Effector CD4-positive, alpha-beta T cell (primary cell): ENCODE data around the gene ALKBH1.
"Not testable (repeated sequence)": the region's sequence is repeated elsewhere in the genome, so short reads cannot be mapped to it uniquely, and the experiment has no call there.

ENCODE experiments used
- DNase-seq: peaks from one replicate; pipeline ENCODE4 v3.0.0-alpha.2; 2020

ALKBH1 gene

DNA sequence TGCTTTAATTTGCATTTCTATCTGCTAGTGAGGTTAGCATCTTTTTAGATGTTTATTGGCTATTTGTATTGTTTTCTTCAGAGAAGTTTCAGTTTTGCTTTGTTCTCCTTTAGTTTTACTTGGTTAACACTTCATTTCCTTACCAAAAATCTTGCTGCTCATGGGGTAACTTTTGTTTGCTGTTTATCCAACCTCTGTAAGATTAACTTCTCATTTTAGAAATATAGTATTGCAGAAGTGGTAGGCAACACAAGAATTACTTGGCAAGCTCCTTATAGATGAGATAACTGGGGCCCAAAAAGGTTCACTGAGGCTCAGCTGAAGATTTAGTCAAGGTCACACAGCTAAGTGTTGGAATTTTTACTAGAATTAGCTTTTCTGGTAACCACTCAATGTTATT is 40.5 kb downstream of the ALKBH1 start:
- DNase-seq = no peak

DNA sequence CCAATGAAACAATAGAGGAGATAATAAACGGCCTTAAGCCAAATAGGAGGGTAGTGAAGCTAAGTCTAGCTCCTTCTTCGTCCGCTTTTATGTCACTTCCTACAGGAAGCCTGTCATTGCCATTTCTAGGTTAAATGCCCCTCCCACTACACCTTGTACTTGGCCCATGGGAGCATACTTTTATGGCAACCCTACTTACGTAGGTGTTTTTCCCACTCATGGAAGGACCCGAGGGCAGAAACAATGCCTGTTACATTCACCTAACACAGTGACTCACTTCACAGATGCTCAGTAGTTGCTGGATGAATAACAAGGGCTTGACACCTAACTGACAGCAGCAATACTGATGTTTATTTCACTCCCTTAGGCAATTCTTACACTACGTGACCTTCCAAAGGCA is 44.5 kb downstream of the ALKBH1 start:
- DNase-seq = no peak

DNA sequence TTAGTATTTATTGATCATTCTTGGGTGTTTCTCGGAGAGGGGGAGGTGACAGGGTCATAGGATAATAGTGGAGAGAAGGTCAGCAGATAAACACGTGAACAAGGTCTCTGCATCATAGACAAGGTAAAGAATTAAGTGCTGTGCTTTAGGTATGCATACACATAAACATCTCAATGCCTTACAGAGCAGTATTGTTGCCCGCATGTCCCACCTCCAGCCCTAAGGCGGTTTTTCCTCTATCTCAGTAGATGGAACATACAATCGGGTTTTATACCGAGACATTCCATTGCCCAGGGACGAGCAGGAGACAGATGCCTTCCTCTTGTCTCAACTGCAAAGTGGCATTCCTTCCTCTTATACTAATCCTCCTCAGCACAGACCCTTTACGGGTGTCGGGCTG is 46.3 kb downstream of the ALKBH1 start:
- DNase-seq = not testable (repeated sequence)

GRCh38 chr14:77660754-77661153 is 47.1 kb downstream of the ALKBH1 start:
- DNase-seq = no peak

- no peak for DNase-seq
These were observed 48.0 kb downstream of the ALKBH1 start for GRCh38 chr14:77659831-77660230.

- no peak for DNase-seq
These were observed 50.5 kb downstream of the ALKBH1 start for GRCh38 chr14:77657280-77657679.

DNA sequence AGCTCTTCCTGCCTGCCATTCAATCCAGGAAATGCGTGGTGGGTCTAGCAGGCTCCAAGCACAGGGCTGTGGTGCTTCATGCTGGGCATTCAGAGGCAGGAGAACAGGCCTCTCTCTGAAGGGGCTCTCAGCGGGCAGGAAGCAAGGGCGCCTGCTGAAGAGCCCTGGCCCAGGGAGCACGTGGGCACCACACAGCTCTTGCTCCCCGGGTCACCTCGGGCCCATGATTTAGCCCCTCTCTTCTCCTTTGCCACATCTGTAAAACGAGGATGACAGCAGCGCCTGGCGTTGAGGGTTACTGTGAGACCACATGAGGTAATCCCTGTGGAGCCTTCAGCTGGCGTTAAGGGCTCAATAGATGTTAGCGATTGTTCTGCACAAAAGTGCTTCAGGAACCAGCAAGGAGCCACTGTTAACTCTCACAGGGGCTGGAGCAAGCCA is 53.8 kb downstream of the ALKBH1 start:
- DNase-seq = no peak

GRCh38 chr14:77649326-77649725 is 58.5 kb downstream of the ALKBH1 start:
- no peak for DNase-seq

DNA sequence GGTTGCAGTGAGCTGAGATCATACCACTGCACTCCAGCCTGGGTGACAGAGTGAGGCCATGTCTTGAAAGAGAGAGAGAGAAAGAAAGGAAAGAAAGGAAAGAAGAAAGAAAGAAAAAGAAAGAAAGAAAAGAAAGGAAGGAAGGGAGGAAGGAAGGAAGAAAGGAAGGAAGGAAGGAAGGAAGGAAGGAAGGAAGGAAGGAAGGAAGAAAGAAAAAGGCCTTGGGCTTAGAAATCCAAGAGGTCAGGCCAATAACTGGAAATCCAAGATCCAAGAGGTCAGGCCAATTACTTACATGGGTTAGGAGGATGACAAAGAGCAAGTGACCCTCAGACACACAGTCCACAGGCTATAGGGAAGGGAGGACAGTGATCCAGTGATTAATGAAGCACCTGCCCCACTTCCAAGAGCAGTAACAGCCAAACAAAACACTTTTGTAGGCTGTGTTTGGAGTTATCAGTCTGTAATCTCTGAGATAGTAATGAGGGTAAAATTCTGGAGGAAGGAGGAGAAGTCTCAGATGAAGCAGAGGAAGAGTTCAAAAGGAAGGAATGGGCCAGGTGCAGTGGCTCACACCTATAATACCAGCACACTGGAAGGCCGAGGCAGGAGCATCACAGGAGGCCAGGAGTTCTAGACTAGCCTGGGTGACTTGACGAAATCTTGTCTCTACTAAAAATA is 59.2 kb downstream of the ALKBH1 start:
- no peak for DNase-seq

DNA sequence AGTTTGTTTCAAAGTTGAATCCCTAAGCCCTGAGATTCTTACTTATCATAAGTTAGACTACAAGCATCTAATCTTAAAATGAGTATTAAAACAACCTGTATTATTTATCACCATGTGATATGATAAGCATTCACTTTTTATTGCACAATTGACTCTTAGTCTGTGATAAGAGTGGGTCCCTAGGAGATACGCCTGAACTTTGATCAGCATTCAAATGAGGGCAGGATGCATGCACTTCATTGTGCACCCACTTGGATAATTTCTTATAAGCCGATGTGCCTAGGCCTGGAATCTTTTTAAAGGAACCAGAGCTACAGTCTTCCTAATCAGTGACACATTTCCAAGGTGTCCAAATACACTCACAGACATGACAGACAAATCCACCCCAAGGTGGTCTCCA is 60.0 kb downstream of the ALKBH1 start:
- no peak for DNase-seq

DNA sequence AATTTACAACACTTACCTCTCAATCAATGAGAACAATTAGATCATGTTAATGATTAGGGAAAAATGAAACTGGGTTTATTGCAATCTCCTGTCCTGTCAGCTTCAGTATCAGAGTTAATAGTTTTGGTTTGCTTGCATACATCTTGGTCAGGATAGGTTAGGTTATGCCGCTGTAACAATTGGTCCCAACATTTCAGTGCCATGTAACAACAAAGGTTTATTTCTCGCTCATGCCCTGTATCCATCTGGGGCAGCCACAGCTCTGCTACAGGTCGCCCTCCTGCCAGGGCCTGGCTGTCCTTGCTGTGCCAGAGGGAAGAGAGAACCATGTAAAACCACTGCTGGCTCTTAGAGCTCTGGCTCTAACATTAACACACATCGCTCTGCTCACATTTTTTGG is 60.9 kb downstream of the ALKBH1 start:
- DNase-seq = no peak

DNA sequence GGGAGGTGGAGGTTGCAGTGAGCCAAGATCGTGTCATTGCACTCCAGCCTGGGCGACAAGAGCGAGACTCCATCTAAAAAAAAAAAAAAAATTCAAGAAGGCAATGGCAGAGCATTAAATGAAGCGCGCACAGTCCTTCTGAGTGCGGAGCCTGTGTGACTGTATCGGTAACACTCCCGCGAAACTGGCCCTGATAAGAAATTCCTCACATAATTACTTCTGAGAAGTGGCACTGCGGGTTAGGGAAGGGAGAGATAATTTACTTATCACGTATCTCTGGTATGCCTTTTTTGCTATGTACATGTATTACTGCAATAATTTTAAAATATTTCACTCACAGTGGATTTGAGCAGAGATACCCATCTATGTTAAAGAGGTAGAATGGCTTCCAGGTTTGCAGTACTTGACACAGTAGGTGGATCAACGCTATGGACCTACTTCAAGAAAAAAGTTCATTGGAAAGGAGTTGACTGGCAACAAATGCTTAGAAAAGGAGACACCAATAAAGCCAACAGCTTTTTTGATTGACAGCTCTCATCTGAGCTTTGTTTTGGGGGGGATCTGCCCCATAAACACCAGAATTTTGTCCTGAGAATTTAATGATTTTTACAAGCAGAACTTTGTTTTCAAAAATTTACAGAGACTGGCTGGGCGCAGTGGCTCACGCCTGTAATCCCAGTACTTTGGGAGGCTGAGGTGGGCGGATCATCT is 62.1 kb downstream of the ALKBH1 start:
- no peak for DNase-seq

DNA sequence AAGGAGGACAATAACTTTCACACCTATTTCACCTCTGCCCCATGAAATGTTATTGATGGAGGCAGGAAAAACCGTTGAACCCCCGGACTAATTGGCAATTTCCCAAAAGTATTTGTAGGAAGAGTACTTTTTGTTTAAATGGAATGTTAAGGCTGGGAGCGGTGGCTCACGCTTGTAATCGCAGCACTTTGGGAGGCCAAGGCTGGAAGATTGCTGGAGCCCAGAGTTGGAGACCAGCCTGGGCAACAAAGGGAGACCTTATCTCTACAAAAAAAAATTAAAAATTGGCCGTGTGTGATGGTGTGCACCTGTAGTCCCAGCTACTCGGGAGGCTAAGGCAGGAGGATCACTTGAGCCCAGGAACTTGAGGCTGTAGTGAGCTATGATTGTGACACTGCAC is 65.4 kb downstream of the ALKBH1 start:
- DNase-seq = no peak

DNA sequence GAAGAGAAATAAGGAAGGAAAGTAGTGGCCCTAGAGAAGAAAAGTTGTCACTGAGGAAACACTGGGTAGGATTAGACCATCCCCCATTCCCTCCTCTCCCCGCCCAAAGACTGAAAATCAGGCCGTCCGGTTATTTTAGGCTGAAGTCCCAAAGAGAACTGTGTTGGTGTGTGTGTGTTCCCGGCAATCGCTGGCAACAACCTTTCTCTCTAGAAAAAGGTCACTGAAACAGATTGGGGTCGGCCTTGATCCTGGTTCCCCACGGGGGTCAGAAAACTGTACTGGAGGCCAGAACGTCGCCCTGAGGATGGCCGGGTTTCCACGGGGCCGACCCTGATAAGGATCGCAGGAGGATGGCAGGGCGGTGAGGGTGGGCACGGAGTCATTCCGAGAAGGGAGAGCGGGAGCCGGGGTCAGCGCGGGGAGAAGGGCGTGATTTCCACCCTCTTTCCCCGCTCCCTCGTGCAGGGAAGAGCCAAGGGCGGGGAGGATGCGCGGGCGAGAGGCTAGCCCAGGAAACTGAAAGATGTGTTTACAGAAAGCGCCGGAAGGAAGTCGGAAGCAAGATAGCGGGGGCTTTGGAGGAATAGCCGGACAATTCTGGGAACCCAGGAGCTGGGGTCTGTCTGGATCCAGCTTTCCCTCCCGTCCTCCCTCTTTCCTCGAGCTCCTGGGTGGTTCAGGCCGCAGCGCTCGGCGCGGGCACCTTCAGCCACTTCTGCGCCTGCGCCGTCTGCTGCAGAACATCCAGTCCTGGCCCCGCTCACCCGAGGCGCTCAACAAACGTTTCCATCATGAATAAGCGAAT is 66.1 kb downstream of the ALKBH1 start:
- peak; percentile 40 for DNase-seq

- no peak for DNase-seq
These were observed 66.9 kb downstream of the ALKBH1 start for GRCh38 chr14:77640756-77641533.

GRCh38 chr14:77638771-77639171 is 69.1 kb downstream of the ALKBH1 start:
- no peak for DNase-seq

- not testable (repeated sequence) for DNase-seq
These were observed 72.0 kb downstream of the ALKBH1 start for GRCh38 chr14:77635869-77636268.

GRCh38 chr14:77635466-77635865 is 72.4 kb downstream of the ALKBH1 start:
- not testable (repeated sequence) for DNase-seq

GRCh38 chr14:77630111-77630510 is 77.7 kb downstream of the ALKBH1 start:
- DNase-seq = no peak

DNA sequence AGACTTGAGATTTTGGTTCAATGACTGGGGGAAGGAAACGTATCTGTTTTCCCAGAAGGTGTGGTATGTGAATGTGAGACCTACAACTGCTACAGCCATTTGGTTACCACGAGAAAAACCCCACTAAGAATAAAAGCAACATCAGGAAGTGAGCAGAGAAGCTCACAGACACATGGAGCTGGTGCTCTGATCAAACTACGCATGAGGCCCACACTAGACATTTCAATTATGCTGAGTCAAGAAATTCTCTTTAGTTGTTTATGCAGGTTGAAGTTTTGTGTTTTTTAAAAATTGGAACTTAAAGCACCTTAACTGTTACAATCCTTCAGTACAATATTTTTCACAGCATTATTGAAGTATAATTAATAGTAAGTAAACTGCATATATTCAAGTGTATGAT is 82.5 kb downstream of the ALKBH1 start:
- DNase-seq = no peak

DNA sequence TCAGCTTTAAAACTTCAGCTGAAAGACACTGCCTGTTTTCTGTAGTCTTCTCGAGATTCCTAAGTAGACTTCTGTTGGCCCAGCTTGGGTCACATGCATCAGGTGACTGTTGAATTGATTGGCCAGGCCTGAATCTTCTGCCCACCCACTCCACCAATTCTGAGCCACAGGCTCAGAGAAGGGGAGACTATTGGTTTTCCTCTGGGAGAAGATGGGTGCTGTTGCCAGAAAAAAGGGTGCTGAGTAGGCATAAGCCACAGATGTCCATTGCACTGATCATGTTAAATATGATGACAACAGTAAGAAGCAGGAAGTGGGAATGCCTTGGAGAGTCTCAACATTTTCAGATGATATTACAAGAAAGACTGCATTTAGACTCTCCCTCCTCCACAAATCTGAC is 84.6 kb downstream of the ALKBH1 start:
- DNase-seq = no peak
